GM12864 (cell line): ENCODE measurements around the gene TAB2.

Experiments used
- DNase-seq: peaks from one replicate; pipeline ENCODE4 v3.0.0-alpha.2; 2011; ENCODE audit warnings: low read depth
- H3K4me3 ChIP-seq: 2 replicates; pipeline ENCODE4 v1.5.1; 2011; ENCODE audit warnings: mild to moderate bottlenecking, low read depth, low read length, control low read depth
- TF ChIP-seq, protein P1 (sequence below): IDR thresholded peaks from 2 replicates; pipeline ENCODE4 v1.5.1; 2011; ENCODE audit warnings: low read depth, mild to moderate bottlenecking, moderate library complexity, low read length, control low read depth, inconsistent platforms; ENCODE audit errors: missing control alignments

The TAB2 gene

DNA sequence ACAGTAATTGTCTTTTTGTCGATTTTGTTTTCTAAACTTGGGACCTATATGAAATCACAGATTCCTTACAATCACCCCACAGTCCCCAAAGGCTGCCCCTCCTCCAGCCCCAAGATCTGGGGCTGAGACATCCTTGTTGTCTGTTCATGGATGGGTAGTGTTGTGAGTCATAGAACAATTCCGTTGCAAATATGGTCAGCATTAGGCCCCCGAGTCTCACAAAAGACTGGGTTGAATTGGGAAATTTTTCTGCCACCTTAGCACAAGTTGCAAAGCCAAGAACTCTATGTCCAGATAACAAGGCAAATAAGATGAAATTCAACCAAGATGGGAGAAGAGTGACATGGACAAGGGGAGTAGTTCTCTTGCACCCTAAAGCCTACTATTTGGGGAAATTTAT, 10.5 kb upstream of the TAB2 start:
- DNase-seq = no peak
- H3K4me3 ChIP-seq = no peak overlapping the region
- TF ChIP-seq, protein P1, sequence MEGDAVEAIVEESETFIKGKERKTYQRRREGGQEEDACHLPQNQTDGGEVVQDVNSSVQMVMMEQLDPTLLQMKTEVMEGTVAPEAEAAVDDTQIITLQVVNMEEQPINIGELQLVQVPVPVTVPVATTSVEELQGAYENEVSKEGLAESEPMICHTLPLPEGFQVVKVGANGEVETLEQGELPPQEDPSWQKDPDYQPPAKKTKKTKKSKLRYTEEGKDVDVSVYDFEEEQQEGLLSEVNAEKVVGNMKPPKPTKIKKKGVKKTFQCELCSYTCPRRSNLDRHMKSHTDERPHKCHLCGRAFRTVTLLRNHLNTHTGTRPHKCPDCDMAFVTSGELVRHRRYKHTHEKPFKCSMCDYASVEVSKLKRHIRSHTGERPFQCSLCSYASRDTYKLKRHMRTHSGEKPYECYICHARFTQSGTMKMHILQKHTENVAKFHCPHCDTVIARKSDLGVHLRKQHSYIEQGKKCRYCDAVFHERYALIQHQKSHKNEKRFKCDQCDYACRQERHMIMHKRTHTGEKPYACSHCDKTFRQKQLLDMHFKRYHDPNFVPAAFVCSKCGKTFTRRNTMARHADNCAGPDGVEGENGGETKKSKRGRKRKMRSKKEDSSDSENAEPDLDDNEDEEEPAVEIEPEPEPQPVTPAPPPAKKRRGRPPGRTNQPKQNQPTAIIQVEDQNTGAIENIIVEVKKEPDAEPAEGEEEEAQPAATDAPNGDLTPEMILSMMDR = no peak

GRCh38 chr6:149311293-149311692, 6.2 kb upstream of the TAB2 start:
- TF ChIP-seq, protein P1 = no peak
- no peak overlapping the region for H3K4me3 ChIP-seq
- no peak for DNase-seq

DNA sequence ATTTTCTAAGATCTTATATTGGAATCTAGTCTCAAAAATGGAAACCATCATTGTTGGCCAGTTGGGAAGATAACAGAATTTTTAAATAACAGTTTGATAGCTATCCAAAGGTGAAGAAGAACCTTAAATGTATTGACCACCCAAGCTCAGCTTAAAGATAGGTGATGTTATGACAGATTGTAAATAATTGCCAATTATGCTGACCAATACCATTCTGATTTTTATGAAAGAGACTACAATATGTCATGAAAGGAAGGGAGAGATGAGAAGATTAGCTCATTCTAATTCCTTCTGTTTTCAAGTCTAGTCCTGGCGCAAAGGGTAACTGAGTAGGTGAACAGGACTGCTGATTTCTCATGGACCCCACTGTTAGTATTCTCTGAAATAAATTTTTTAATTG, 5.7 kb upstream of the TAB2 start:
- no peak overlapping the region for H3K4me3 ChIP-seq
- DNase-seq = no peak
- TF ChIP-seq, protein P1 = no peak

DNA sequence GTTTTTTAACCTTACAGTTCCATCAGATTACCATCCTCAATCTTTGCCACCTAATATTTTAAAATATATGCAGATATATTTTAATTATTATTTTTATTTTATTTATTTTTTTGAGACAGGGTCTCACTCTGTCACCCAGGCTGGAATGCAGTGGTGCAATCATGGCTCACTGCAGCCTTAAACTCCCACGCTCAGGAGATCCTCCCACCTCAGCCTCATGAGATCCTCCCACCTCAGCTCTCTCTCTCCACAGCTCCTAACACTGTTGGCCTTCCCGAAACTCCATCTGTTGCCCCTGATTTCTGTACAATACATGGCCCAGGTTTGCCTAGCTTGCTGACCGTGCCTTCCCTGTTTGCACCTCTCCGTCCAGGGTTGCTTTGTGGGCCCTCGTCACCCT, 4.4 kb upstream of the TAB2 start:
- H3K4me3 ChIP-seq = no peak overlapping the region
- TF ChIP-seq, protein P1 = no peak
- DNase-seq = no peak

DNA sequence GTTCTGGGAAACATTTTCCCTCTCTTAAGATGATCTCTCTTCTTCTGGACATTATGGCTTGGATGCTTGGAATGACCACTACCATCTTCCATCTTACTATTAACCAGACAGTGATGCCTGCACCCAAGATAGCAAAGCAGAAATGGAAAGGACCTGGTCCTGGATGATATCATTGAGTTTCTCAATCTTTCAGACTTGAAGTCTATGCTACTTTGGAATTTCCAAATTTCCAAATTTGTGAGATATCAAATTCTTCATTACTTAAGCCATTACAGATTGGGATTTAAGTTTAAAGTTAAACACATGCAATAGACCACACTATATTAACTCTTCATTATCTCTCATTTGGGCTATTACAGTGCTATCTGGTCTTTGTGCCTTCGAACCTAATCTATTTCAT, 3.7 kb upstream of the TAB2 start:
- H3K4me3 ChIP-seq = no peak overlapping the region
- TF ChIP-seq, protein P1 = no peak
- no peak for DNase-seq

DNA sequence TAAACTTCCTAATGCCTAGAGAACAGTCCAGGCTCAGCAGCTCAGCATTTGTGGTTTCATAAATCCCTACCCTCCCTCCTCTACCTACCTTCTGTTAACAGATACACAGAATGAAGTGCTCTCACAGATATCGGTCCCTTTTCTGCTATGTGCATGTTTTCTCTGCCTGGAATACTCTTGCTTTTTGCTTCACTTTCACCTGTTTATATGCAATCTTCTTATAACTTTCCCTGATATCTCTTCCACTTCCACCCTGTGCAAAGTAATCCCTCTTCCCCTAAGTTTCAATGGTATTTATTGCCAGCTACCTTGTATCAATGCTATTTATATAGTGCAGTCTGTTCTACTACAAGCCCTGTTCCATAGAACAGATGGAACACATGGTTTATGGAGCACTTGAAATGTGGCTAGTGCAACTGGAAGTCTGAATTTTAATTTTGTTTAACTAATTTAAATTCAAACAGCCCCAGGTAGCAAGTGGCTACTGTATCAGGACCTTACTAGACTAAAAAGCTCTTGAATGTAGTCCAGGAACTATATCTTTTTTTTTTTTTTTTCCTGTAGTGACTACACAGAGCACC, 3.1 kb upstream of the TAB2 start:
- H3K4me3 ChIP-seq = no peak overlapping the region
- DNase-seq = no peak
- TF ChIP-seq, protein P1 = no peak

GRCh38 chr6:149316108-149316727, 1.3 kb upstream of the TAB2 start:
- TF ChIP-seq, protein P1 = no peak
- H3K4me3 ChIP-seq = peak overlapping the region; percentile 95
- DNase-seq = no peak
